HEK293 (cell line): Measurements from ENCODE around the gene CCDC17.

Experiments used
- CTCF ChIA-PET: fragments of 350-600 bp; formaldehyde crosslinking; extraction: SDS; loops from one replicate; lab custom pipeline; 2021; ENCODE audit warnings: antibody characterized with exemption; lab: Yijun Ruan, JAX
- POLR2A ChIA-PET: fragments of 300-600 bp; formaldehyde crosslinking; extraction: SDS; loops from one replicate; lab custom pipeline; 2020; ENCODE audit warnings: antibody characterized with exemption, inconsistent platforms; lab: Yijun Ruan, JAX
- H3K27ac ChIP-seq: fragments of 200-500 bp; sonication (Bioruptor generic); 2 replicates; pipeline ENCODE4 v1.5.1; 2014; ENCODE audit warnings: low read depth, low read length, control low read depth, inconsistent platforms; ENCODE audit errors: extremely low read depth
- H3K36me3 ChIP-seq, 2 experiments: fragments of 200-500 bp in 1 of 2; sonication (Bioruptor generic) in 1 of 2; 1 replicate in 1 of 2; 2 replicates in 1 of 2; pipeline ENCODE4 v1.5.1; 2014 to 2017; ENCODE audit warnings: inconsistent platforms in 2 of 2, low read length in 2 of 2; ENCODE audit not compliant: control insufficient read depth in 2 of 2, insufficient read depth in 1 of 2
- H3K4me1 ChIP-seq: fragments of 200-500 bp; sonication (Bioruptor generic); 2 replicates; pipeline ENCODE4 v1.5.1; 2014; ENCODE audit warnings: mild to moderate bottlenecking, low read length, inconsistent platforms; ENCODE audit not compliant: control insufficient read depth, insufficient read depth
- H3K4me3 ChIP-seq: 2 replicates; pipeline ENCODE4 v1.5.1; 2011; ENCODE audit warnings: low read depth, mild to moderate bottlenecking, control low read depth, low read length, moderate library complexity
- H3K9me3 ChIP-seq: fragments of 200-500 bp; sonication (Bioruptor generic); 2 replicates; pipeline ENCODE4 v1.5.1; 2014; ENCODE audit warnings: low read depth, low read length, inconsistent platforms; ENCODE audit not compliant: control insufficient read depth, insufficient read depth
- GLI2 ChIP-seq: fragments of 450-650 bp; formaldehyde crosslinking; IDR thresholded peaks from 2 replicates; pipeline ENCODE4; 2017; ENCODE audit warnings: missing biosample characterization, missing genetic modification characterization, low read depth, borderline replicate concordance
- HOXC10 ChIP-seq: sonication (generic); formaldehyde crosslinking; IDR thresholded peaks from 2 replicates; pipeline ENCODE4 v1.8.1; 2023; ENCODE audit warnings: mild to moderate bottlenecking, missing genetic modification reagents
- HOXD13 ChIP-seq: sonication (generic); formaldehyde crosslinking; IDR thresholded peaks from 2 replicates; pipeline ENCODE4 v1.8.0; 2022; ENCODE audit warnings: missing genetic modification reagents, borderline replicate concordance
- OVOL3 ChIP-seq: fragments of 450-650 bp; formaldehyde crosslinking; IDR thresholded peaks from 2 replicates; pipeline ENCODE4 v1.5.1; 2016; ENCODE audit warnings: missing biosample characterization, missing genetic modification characterization
- SCRT2 ChIP-seq: fragments of 450-650 bp; formaldehyde crosslinking; IDR thresholded peaks from 2 replicates; pipeline ENCODE4 v1.5.1; 2016; ENCODE audit warnings: missing biosample characterization, missing genetic modification characterization
- WT1 ChIP-seq: fragments of 450-650 bp; formaldehyde crosslinking; IDR thresholded peaks from 2 replicates; pipeline ENCODE4 v1.5.1; 2016; ENCODE audit warnings: missing biosample characterization, missing genetic modification characterization
- ZBTB7A ChIP-seq: fragments of 450-650 bp; formaldehyde crosslinking; IDR thresholded peaks from 2 replicates; pipeline ENCODE4 v1.5.1; 2016; ENCODE audit warnings: low read depth, missing biosample characterization, missing genetic modification characterization
- ZNF114 ChIP-seq: fragments of 450-650 bp; formaldehyde crosslinking; IDR thresholded peaks from 2 replicates; pipeline ENCODE4 v1.5.0; 2017; ENCODE audit warnings: missing biosample characterization, missing genetic modification characterization
- ZNF214 ChIP-seq: fragments of 450-650 bp; formaldehyde crosslinking; IDR thresholded peaks from 2 replicates; pipeline ENCODE4 v1.5.1; 2017; ENCODE audit warnings: missing biosample characterization, mild to moderate bottlenecking, missing genetic modification characterization, borderline replicate concordance
- ZNF223 ChIP-seq: fragments of 450-650 bp; formaldehyde crosslinking; IDR thresholded peaks from 2 replicates; pipeline ENCODE4 v1.5.1; 2016; ENCODE audit warnings: missing biosample characterization, missing genetic modification characterization
- ZNF24 ChIP-seq: fragments of 450-650 bp; formaldehyde crosslinking; IDR thresholded peaks from 2 replicates; pipeline ENCODE4 v1.5.1; 2016; ENCODE audit warnings: missing biosample characterization, missing genetic modification characterization
- ZNF366 ChIP-seq: fragments of 450-650 bp; formaldehyde crosslinking; conservative IDR thresholded peaks from 2 replicates; pipeline ENCODE4 v1.5.1; 2016; ENCODE audit warnings: missing biosample characterization, missing genetic modification characterization
- ZNF510 ChIP-seq: fragments of 450-650 bp; formaldehyde crosslinking; IDR thresholded peaks from 2 replicates; pipeline ENCODE4 v1.5.1; 2018; ENCODE audit warnings: mild to moderate bottlenecking, missing genetic modification characterization, missing biosample characterization; ENCODE audit not compliant: insufficient replicate concordance
- ZNF555 ChIP-seq: fragments of 450-650 bp; formaldehyde crosslinking; conservative IDR thresholded peaks from 2 replicates; pipeline ENCODE4 v1.5.1; 2017; ENCODE audit warnings: missing biosample characterization, mild to moderate bottlenecking, missing genetic modification characterization, inconsistent platforms
- ZNF585B ChIP-seq: fragments of 450-650 bp; formaldehyde crosslinking; IDR thresholded peaks from 2 replicates; pipeline ENCODE4 v1.5.1; 2016; ENCODE audit warnings: missing biosample characterization, missing genetic modification characterization
- ZNF629 ChIP-seq: fragments of 450-650 bp; formaldehyde crosslinking; IDR thresholded peaks from 2 replicates; pipeline ENCODE4 v1.5.1; 2017; ENCODE audit warnings: missing biosample characterization, missing genetic modification characterization
- ZNF785 ChIP-seq: fragments of 450-650 bp; formaldehyde crosslinking; IDR thresholded peaks from 2 replicates; pipeline ENCODE4 v1.5.1; 2016; ENCODE audit warnings: missing biosample characterization, missing genetic modification characterization
- ZSCAN16 ChIP-seq: fragments of 450-650 bp; formaldehyde crosslinking; IDR thresholded peaks from 2 replicates; pipeline ENCODE4 v1.5.1; 2016; ENCODE audit warnings: missing biosample characterization, missing genetic modification characterization
- TF ChIP-seq, protein P1 (sequence below): fragments of 450-650 bp; formaldehyde crosslinking; IDR thresholded peaks from 2 replicates; pipeline ENCODE4 v1.5.1; 2016; ENCODE audit warnings: missing biosample characterization, missing genetic modification characterization
- TF ChIP-seq, protein P2 (sequence below): fragments of 450-650 bp; formaldehyde crosslinking; IDR thresholded peaks from 2 replicates; pipeline ENCODE4 v1.5.1; 2016; ENCODE audit warnings: missing biosample characterization, missing genetic modification characterization
- TF ChIP-seq, protein P3 (sequence below): fragments of 450-650 bp; formaldehyde crosslinking; IDR thresholded peaks from 2 replicates; pipeline ENCODE4; 2016; ENCODE audit warnings: missing biosample characterization, missing genetic modification characterization

The CCDC17 gene

DNA sequence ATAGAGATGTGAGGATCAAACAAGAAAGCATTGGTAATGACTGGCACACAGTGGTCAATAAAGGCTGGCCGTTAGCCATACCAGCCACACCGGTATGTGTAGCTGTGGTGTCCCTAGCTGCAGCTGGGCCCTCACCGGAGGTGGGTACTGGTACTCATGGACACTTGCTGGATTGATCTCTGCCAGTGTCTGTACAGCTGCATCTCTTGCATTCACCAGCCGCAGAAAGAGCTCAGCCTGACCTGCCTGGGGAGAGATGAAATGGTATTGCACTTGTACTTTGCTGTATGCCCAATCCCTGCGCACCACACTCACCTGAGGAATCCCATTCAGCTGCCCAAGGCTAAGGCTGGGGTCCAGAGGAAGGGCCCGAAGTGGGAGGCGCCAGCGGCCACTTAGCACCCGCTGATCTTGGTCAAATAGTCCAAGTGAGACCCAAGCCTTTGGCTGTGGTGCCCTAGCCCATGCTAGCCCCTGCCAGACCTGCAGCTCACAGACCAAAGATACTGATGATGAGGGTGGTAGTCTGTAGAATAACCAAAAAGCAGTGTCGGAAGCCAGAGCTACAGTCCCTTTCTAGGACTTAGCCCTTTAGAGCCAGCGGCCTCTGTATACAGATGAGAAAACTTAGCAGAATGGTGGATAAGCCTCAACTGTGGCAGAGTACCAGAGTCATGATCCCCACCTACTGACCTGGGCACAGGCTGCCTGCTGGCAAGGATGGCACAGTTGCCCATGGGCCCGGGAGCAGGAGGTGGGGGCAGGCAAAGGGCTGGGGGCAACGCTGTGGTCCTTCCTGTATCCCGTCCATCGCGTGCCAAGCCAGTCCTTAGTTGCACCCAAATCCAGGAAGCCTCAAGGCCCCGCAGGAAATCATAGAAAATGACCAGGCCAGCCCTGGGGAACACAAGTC is 3.0 kb downstream of the CCDC17 start:
- H3K27ac ChIP-seq = no peak overlapping the region
- peaks cover 16 to 86% of the 10 kb centered on the region in 2 experiments for H3K36me3 ChIP-seq
- POLR2A ChIA-PET = interaction anchor here (0.9 kb wide), 1 partner anchor 99 kb away, joined by 3 read pairs; the partner anchor contains the start of gene PRDX1
- CTCF ChIA-PET = interaction anchor here (0.6 kb wide), 2 partner anchors 62 to 111 kb away, joined by 3 to 4 read pairs; no protein-coding TSS in a partner anchor
- H3K9me3 ChIP-seq = no peaks in the 10 kb centered on the region
- no peaks in the 10 kb centered on the region for H3K4me1 ChIP-seq
- TF ChIP-seq HOXC10 (no peak), ZNF24 (tag by site-specific recombination) (no peak), ZBTB7A (tag by site-specific recombination) (no peak), HOXD13 (no peak), SCRT2 (no peak), OVOL3 (tag by site-specific recombination) (no peak)
- TF ChIP-seq, protein P1, sequence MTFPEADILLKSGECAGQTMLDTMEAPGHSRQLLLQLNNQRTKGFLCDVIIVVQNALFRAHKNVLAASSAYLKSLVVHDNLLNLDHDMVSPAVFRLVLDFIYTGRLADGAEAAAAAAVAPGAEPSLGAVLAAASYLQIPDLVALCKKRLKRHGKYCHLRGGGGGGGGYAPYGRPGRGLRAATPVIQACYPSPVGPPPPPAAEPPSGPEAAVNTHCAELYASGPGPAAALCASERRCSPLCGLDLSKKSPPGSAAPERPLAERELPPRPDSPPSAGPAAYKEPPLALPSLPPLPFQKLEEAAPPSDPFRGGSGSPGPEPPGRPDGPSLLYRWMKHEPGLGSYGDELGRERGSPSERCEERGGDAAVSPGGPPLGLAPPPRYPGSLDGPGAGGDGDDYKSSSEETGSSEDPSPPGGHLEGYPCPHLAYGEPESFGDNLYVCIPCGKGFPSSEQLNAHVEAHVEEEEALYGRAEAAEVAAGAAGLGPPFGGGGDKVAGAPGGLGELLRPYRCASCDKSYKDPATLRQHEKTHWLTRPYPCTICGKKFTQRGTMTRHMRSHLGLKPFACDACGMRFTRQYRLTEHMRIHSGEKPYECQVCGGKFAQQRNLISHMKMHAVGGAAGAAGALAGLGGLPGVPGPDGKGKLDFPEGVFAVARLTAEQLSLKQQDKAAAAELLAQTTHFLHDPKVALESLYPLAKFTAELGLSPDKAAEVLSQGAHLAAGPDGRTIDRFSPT (tag by site-specific recombination) = peak; percentile 51; the same call in 1 of the 2 replicates
- no peak overlapping the region for H3K4me3 ChIP-seq

- CTCF ChIA-PET = no interaction called here
- TF ChIP-seq ZSCAN16 (no peak), SCRT2 (0 out of 2 replicates have a peak, but pooled peaks have one; percentile 17), ZNF223 (no peak)
- TF ChIP-seq, protein P2, sequence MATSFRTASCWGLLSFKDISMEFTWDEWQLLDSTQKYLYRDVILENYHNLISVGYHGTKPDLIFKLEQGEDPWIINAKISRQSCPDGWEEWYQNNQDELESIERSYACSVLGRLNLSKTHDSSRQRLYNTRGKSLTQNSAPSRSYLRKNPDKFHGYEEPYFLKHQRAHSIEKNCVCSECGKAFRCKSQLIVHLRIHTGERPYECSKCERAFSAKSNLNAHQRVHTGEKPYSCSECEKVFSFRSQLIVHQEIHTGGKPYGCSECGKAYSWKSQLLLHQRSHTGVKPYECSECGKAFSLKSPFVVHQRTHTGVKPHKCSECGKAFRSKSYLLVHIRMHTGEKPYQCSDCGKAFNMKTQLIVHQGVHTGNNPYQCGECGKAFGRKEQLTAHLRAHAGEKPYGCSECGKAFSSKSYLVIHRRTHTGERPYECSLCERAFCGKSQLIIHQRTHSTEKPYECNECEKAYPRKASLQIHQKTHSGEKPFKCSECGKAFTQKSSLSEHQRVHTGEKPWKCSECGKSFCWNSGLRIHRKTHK = no peak
- TF ChIP-seq, protein P3, sequence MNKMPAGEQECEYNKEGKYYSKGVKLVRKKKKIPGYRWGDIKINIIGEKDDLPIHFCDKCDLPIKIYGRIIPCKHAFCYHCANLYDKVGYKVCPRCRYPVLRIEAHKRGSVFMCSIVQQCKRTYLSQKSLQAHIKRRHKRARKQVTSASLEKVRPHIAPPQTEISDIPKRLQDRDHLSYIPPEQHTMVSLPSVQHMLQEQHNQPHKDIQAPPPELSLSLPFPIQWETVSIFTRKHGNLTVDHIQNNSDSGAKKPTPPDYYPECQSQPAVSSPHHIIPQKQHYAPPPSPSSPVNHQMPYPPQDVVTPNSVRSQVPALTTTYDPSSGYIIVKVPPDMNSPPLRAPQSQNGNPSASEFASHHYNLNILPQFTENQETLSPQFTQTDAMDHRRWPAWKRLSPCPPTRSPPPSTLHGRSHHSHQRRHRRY (tag by site-specific recombination) = no peak
- Histone ChIP-seq H3K4me1 (no peaks in the 10 kb centered on the region), H3K36me3 (peaks cover 28 to 96% of the 10 kb centered on the region in 2 experiments), H3K4me3 (no peak overlapping the region), H3K9me3 (no peaks in the 10 kb centered on the region), H3K27ac (no peak overlapping the region)
- POLR2A ChIA-PET = no interaction called here
These were observed 4.5 kb downstream of the CCDC17 start for GRCh38 chr1:45619149-45619921.

DNA sequence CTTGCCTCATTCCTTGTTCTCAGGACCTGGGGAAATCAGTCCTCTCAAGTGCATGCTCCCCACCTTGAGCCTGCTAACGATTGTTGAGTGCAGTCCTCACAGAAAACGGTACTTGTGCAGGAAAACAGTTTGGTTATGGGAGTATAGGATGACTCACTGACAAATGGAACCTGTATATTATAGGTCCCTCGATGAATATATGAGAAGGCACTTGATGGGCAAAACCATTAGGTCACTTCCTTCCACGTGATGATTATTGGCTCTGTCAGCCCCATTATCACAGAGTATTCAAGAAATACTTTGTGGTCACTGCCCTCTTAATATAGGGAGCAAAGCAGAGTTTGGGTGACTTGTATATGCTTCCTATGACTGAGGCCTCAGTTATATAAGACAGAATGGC is 6.2 kb downstream of the CCDC17 start:
- Histone ChIP-seq H3K4me3 (no peak overlapping the region), H3K9me3 (no peaks in the 10 kb centered on the region), H3K36me3 (peaks cover 43 to 96% of the 10 kb centered on the region in 2 experiments), H3K4me1 (no peaks in the 10 kb centered on the region), H3K27ac (no peak overlapping the region)
- ChIA-PET CTCF (no interaction called here), POLR2A (no interaction called here)
- peak; percentile 32; the same call in 1 of the 2 replicates for TF ChIP-seq ZNF629 (tag by site-specific recombination)
- no peak for TF ChIP-seq ZNF114 (tag by site-specific recombination)
- TF ChIP-seq GLI2 (tag by site-specific recombination) = no peak
- TF ChIP-seq ZNF366 (tag by site-specific recombination) = peak; percentile 60
- no peak for TF ChIP-seq ZNF785 (tag by site-specific recombination)
- TF ChIP-seq ZNF555 = no peak
- peak; percentile 73; the same call in 1 of the 2 replicates for TF ChIP-seq ZNF214 (tag by site-specific recombination)
- peak; percentile 51; the same call in 1 of the 2 replicates for TF ChIP-seq WT1
- TF ChIP-seq ZNF585B (tag by site-specific recombination) = no peak
- TF ChIP-seq SCRT2 = no peak
- no peak for TF ChIP-seq HOXC10
- TF ChIP-seq HOXD13 = no peak
- no peak for TF ChIP-seq ZNF510
